SK-N-MC (cell line): ENCODE data around the gene PBX1.

Experiments used
- DNase-seq: peaks from one replicate; pipeline ENCODE4 v3.0.0-alpha.2; 2011; ENCODE audit warnings: low read depth, low spot score
- H3K27ac ChIP-seq: fragments of 200-600 bp; sonication (generic); 2 replicates; pipeline ENCODE4 v1.5.1; 2016; ENCODE audit warnings: mixed run types
- H3K36me3 ChIP-seq: fragments of 200-600 bp; sonication (generic); 2 replicates; pipeline ENCODE4 v1.6.1; 2017; ENCODE audit warnings: antibody characterized with exemption, low read length, mixed read lengths; ENCODE audit not compliant: insufficient read depth
- H3K4me3 ChIP-seq: fragments of 200-600 bp; sonication (generic); 2 replicates; pipeline ENCODE4 v1.5.1; 2016
- H3K9ac ChIP-seq: fragments of 200-600 bp; sonication (generic); 2 replicates; pipeline ENCODE4 v1.8.0; 2017; ENCODE audit warnings: mixed run types, mixed read lengths; ENCODE audit not compliant: insufficient read length
- H3K9me3 ChIP-seq: fragments of 200-600 bp; sonication (generic); 2 replicates; pipeline ENCODE4 v1.6.1; 2017; ENCODE audit warnings: low read depth, mild to moderate bottlenecking, antibody characterized with exemption, low read length, moderate library complexity, mixed read lengths
- EZH2 ChIP-seq: fragments of 200-600 bp; sonication (generic); IDR thresholded peaks from one replicate; pipeline ENCODE4 v1.6.1; 2017; ENCODE audit warnings: antibody characterized with exemption
- FOXP2 ChIP-seq: optimal IDR thresholded peaks from 2 replicates; pipeline ENCODE3; 2011; ENCODE audit warnings: mild to moderate bottlenecking, moderate library complexity; ENCODE audit not compliant: insufficient read depth; ENCODE audit errors: extremely low read length, control extremely low read depth
- POLR2AphosphoS5 ChIP-seq: IDR thresholded peaks from 2 replicates; pipeline ENCODE4 v1.6.1; 2012; ENCODE audit warnings: mild to moderate bottlenecking, low read depth, low read length, borderline replicate concordance

The PBX1 gene

DNA sequence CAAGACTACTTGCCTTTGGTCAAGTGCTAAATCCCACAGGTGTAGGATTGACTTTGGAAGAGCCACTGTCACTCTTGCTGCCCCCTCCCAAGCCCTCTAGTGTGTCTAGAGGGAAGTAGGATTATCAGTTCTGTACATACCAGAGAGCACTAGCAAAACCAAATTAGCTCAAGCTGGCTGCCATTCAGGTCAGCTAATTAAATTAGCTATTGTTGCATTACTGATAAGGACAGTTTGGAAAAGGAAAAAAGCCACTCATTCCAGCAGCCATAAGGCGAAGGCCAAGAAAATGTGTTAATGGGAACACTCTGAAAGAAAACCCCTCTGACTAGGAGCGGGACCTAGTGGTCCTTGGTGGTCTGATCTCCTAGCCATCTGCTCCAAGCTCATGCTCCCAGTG is 321.7 kb downstream of the PBX1 start:
- Histone ChIP-seq H3K9me3 (no peaks in the 10 kb centered on the region), H3K9ac (no peak overlapping the region), H3K36me3 (no peaks in the 10 kb centered on the region), H3K27ac (no peak overlapping the region), H3K4me3 (no peak overlapping the region)
- TF ChIP-seq FOXP2: no peak
- TF ChIP-seq EZH2: no peak
- TF ChIP-seq POLR2AphosphoS5: no peak
- no peak for DNase-seq

DNA sequence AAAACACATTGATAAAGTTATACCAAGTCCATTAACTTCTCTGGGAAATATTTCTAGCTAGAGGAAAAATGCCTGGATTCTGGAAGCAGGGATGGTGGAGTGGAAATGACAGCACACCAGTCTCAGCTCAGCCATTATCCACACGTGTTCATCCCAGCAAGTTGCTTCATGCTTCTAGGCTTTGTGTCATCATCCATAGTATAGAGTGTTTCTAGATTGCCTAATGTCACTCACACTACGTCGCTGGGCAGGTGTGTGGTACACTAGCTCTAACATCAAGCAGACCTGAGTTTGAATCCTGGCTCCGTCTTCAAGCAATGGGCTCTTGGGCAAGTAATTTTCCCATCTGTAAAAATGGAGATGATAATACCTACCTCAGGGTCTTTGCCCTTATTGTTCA is 326.3 kb downstream of the PBX1 start:
- Histone ChIP-seq H3K9me3 (no peaks in the 10 kb centered on the region), H3K27ac (no peak overlapping the region), H3K36me3 (no peaks in the 10 kb centered on the region), H3K4me3 (no peak overlapping the region), H3K9ac (no peak overlapping the region)
- no peak for DNase-seq
- no peak for TF ChIP-seq FOXP2
- TF ChIP-seq POLR2AphosphoS5: no peak
- no peak for TF ChIP-seq EZH2

DNA sequence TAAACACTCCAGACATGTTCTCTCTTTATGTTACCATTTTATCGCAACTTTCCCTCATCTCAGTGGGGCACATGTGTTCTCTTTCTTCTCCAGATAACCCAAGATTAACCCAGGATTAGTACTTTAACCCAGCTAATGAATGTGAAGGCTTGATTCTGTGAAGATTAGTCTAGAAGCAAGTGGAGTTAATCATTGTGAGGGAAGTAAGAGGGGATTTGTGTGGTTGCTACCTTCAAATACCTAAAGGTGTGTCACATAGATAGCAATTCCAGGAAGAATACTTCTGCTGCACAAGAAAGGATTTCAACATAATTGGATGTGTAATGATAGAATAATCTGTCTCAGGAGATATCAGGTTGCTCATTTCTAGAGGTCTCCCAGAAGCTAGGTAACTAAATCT is 327.1 kb downstream of the PBX1 start:
- Histone ChIP-seq H3K4me3 (no peak overlapping the region), H3K9ac (no peak overlapping the region), H3K27ac (no peak overlapping the region), H3K36me3 (no peaks in the 10 kb centered on the region), H3K9me3 (no peaks in the 10 kb centered on the region)
- DNase-seq: no peak
- TF ChIP-seq FOXP2: no peak
- TF ChIP-seq POLR2AphosphoS5: no peak
- no peak for TF ChIP-seq EZH2

DNA sequence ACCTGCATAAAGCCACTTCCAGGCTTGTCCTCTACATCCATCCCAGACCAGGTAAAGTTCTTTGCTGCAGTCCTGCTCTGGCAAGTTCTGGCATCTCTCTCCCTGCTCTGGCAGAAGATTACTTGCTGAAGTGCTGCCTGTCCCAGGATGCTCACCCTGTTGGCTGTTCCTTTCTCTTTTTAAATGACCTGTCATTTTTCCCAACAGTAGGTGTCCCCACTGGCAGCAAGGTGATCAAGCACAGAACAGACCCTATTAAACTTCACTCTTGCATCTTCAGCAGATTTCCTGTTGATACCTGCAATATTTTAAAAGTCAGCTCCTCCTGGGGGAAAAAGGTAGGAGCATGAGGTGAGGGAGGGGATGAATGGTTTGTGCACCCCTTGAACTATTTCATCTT is 332.6 kb downstream of the PBX1 start:
- no peak overlapping the region for H3K9ac ChIP-seq
- no peak overlapping the region for H3K27ac ChIP-seq
- no peak for DNase-seq
- no peak overlapping the region for H3K4me3 ChIP-seq
- TF ChIP-seq FOXP2 (no peak), EZH2 (no peak), POLR2AphosphoS5 (no peak)
- no peaks in the 10 kb centered on the region for H3K36me3 ChIP-seq
- no peaks in the 10 kb centered on the region for H3K9me3 ChIP-seq

DNA sequence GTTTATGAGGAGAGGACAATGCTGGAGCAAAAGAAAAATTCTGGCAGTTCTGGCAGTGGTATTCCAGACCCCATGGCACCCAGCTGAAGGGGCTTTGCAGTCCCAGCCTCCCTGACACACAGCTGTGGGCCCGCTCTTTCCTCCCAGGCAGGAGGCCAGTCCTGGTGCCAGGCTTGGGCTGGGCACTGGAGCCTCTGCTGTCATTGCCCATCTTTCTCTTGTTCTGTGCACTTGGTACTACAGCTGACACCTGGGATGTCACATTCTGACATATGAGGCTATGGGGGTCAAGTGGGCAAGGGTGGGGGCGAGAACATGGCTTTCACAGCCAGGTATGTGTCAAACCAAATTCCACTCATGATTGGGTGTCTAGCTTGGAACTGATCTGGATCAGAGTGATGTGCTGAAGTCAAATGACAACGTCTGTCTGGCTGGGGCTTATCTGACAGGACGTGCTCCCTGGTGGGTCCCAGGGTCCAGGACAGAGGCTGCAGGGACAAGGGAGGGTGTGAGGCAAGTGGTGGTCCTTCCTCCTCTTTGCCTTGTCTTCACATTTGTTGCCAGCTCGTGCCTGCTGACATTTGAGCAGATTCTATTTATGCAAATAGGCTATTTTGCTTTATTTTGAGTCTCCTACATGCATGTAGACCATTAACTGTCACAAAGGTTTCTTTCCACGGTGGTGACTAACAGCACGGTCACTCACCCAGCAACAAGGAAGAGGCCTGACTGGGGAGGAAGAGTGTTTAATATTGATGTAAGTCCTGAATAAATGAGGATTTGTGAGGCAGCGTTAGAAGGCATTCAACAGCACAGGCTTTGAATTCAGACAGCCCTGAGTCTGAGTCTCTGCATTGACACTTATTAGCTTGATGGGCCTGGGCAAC is 336.3 kb downstream of the PBX1 start:
- Histone ChIP-seq H3K4me3 (no peak overlapping the region), H3K9me3 (no peaks in the 10 kb centered on the region), H3K36me3 (no peaks in the 10 kb centered on the region), H3K9ac (no peak overlapping the region), H3K27ac (no peak overlapping the region)
- DNase-seq: no peak
- TF ChIP-seq EZH2 (no peak), POLR2AphosphoS5 (no peak), FOXP2 (no peak)

DNA sequence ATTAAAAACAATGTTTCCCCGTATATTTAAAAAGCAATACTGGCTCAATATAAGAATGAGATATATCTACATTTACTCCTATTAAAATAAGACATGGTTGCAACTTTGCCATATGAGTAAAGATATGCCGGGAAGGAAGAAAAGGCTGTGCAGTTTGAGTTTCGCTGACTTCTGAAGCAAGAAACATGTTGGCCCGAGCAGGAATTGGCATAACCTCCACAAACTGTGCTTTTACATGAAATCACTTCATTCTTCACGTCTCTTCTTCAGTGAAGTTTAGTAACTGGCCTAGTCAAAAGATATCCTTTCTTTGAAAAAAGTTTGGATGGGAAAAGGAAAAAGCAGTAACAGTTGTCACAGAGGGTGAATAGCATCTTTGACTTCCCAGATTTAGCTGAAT is 342.0 kb downstream of the PBX1 start:
- Histone ChIP-seq H3K9ac (no peak overlapping the region), H3K36me3 (no peaks in the 10 kb centered on the region), H3K4me3 (no peak overlapping the region), H3K9me3 (no peaks in the 10 kb centered on the region), H3K27ac (no peak overlapping the region)
- no peak for DNase-seq
- no peak for TF ChIP-seq POLR2AphosphoS5
- TF ChIP-seq FOXP2: no peak
- no peak for TF ChIP-seq EZH2
